ENCODE measurements around the gene CCSER1. TPM values are rescaled to one million over a fixed set of nuclear protein-coding genes. Genes with fewer than 3 reads are reported as not detected.
"Not testable (repeated sequence)": the region's sequence is repeated elsewhere in the genome, so short reads cannot be mapped to it uniquely, and the experiment has no call there.

The CCSER1 gene
- total and polyA plus RNA-seq, 2 experiments from 2014 or later: 2.9 to 3.4 TPM

GRCh38 chr4:91373546-91373945, 1246.4 kb downstream of the CCSER1 start:
- H3K4me2 ChIP-seq: no peak overlapping the region
- no peaks in the 10 kb centered on the region for H3K4me1 Mint-ChIP-seq
- H3K4me3 Mint-ChIP-seq: no peak overlapping the region
- no peak for DNase-seq (ENCODE audit: low spot score)
- no peak for ATAC-seq
- no peak overlapping the region for H3K4me3 ChIP-seq
- no peaks in the 10 kb centered on the region for H3K9me2 ChIP-seq (ENCODE audit: insufficient read depth)
- H3K4me1 ChIP-seq (ENCODE audit: insufficient read depth): no peaks in the 10 kb centered on the region
- no peak overlapping the region for H3K27ac ChIP-seq (ENCODE audit: low read depth)
- H2AFZ ChIP-seq: no peak overlapping the region
- no peaks in the 10 kb centered on the region; the same call in 1 of the 2 replicates for H3K36me3 ChIP-seq (ENCODE audit: insufficient read depth)
- H3K9me3 Mint-ChIP-seq: peaks cover 11% of the 10 kb centered on the region
- TF ChIP-seq ZNF331 (CRISPR knock-in tag; IDR thresholded peaks at IDR 0.05; ENCODE audit: low read depth) (no peak), POLR2AphosphoS5 (IDR thresholded peaks at IDR 0.05; ENCODE audit: low read depth) (no peak), REST (IDR thresholded peaks at IDR 0.05; ENCODE audit: unreplicated experiment) (no peak), STAT1 (IDR thresholded peaks at IDR 0.05; ENCODE audit: unreplicated experiment) (no peak), EZH2 (IDR thresholded peaks at IDR 0.05; ENCODE audit: low read depth, unreplicated experiment) (no peak), ZNF462 (CRISPR knock-in tag; IDR thresholded peaks at IDR 0.05) (no peak)
- TF ChIP-seq, protein P1, sequence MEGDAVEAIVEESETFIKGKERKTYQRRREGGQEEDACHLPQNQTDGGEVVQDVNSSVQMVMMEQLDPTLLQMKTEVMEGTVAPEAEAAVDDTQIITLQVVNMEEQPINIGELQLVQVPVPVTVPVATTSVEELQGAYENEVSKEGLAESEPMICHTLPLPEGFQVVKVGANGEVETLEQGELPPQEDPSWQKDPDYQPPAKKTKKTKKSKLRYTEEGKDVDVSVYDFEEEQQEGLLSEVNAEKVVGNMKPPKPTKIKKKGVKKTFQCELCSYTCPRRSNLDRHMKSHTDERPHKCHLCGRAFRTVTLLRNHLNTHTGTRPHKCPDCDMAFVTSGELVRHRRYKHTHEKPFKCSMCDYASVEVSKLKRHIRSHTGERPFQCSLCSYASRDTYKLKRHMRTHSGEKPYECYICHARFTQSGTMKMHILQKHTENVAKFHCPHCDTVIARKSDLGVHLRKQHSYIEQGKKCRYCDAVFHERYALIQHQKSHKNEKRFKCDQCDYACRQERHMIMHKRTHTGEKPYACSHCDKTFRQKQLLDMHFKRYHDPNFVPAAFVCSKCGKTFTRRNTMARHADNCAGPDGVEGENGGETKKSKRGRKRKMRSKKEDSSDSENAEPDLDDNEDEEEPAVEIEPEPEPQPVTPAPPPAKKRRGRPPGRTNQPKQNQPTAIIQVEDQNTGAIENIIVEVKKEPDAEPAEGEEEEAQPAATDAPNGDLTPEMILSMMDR (conservative IDR thresholded peaks at IDR 0.05; ENCODE audit: low read depth in 2 of 2): no peak
- H3F3A ChIP-seq (replicated peaks; ENCODE audit: low read depth): no peaks in the 10 kb centered on the region
- H3K36me3 Mint-ChIP-seq (ENCODE audit: low read depth): peaks cover 7% of the 10 kb centered on the region; the same call in 2 of the 3 replicates
- H4K20me1 ChIP-seq (replicated peaks; ENCODE audit: insufficient read depth): no peaks in the 10 kb centered on the region
- no peaks in the 10 kb centered on the region for H3K79me2 ChIP-seq (replicated peaks; ENCODE audit: insufficient read depth)
- peaks cover 2% of the 10 kb centered on the region for H3K27me3 Mint-ChIP-seq (ENCODE audit: insufficient read depth, low read depth, poor library complexity)
- no peaks in the 10 kb centered on the region for H3K27me3 ChIP-seq (ENCODE audit: insufficient read depth)
- H3K27ac Mint-ChIP-seq: no peak overlapping the region

DNA sequence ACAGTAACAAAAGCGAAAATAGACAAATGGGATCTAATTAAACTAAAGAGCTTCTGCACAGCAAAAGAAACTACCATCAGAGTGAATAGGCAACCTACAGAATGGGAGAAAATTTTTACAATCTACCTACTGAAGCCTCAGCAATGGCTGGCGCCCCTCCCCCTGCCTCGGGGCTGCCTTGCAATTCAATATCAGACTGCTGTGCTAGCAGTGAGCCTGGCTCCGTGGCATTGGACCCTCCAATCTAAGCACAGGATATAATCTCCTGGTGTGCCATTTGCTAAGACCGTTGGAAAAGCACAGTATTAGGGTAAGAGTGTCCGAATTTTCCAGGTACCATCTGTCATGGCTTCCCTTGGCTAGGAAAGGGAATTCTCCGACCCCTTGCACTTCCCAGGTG, 1278.2 kb downstream of the CCSER1 start:
- not testable (repeated sequence) for DNase-seq (ENCODE audit: low spot score); H3K27me3 Mint-ChIP-seq (ENCODE audit: insufficient read depth, low read depth, poor library complexity); ATAC-seq; H3K4me2 ChIP-seq; H3K79me2 ChIP-seq (replicated peaks; ENCODE audit: insufficient read depth); H3K4me1 Mint-ChIP-seq; H4K20me1 ChIP-seq (replicated peaks; ENCODE audit: insufficient read depth); H3K4me1 ChIP-seq (ENCODE audit: insufficient read depth); H3K9me2 ChIP-seq (ENCODE audit: insufficient read depth); H3K4me3 ChIP-seq; H3F3A ChIP-seq (replicated peaks; ENCODE audit: low read depth); H3K27me3 ChIP-seq (ENCODE audit: insufficient read depth); H3K27ac Mint-ChIP-seq; H2AFZ ChIP-seq; H3K36me3 ChIP-seq (ENCODE audit: insufficient read depth); H3K27ac ChIP-seq (ENCODE audit: low read depth); H3K4me3 Mint-ChIP-seq
- peaks cover 31% of the 10 kb centered on the region for H3K9me3 Mint-ChIP-seq
- peaks cover 35% of the 10 kb centered on the region for H3K36me3 Mint-ChIP-seq (ENCODE audit: low read depth)
